Neural cell (in vitro differentiated cells): ENCODE measurements around the gene SHQ1.

Source experiments
- CTCF ChIP-seq: fragments of 450-650 bp; IDR thresholded peaks from 2 replicates; pipeline ENCODE4 v1.5.1; 2014; ENCODE audit warnings: antibody characterized with exemption, mild to moderate bottlenecking, moderate library complexity; ENCODE audit not compliant: poor library complexity, severe bottlenecking
- EP300 ChIP-seq: fragments of 450-650 bp; conservative IDR thresholded peaks from 2 replicates; pipeline ENCODE4 v1.6.1; 2014; ENCODE audit warnings: antibody characterized with exemption, mild to moderate bottlenecking, moderate library complexity; ENCODE audit not compliant: poor library complexity, severe bottlenecking
- EZH2 ChIP-seq: fragments of 200-600, 300-800 bp; shearing (Covaris generic), sonication (generic); IDR thresholded peaks from 2 replicates; pipeline ENCODE4 v1.6.1; 2014; ENCODE audit warnings: antibody characterized with exemption, low read length, borderline replicate concordance, mild to moderate bottlenecking; ENCODE audit not compliant: insufficient read depth, poor library complexity, severe bottlenecking
- POLR2AphosphoS5 ChIP-seq: IDR thresholded peaks from 2 replicates; pipeline ENCODE4 v1.6.1; 2012
- REST ChIP-seq: IDR thresholded peaks from 2 replicates; pipeline ENCODE4 v1.6.1; 2012; ENCODE audit warnings: borderline replicate concordance
- SMC3 ChIP-seq: fragments of 450-650 bp; conservative IDR thresholded peaks from 2 replicates; pipeline ENCODE4 v1.6.1; 2014; ENCODE audit warnings: antibody characterized with exemption, mild to moderate bottlenecking, moderate library complexity; ENCODE audit not compliant: poor library complexity

- TF ChIP-seq POLR2AphosphoS5, result no peak
- no peak for TF ChIP-seq REST
- no peak for TF ChIP-seq EP300
- TF ChIP-seq CTCF, result no peak
- TF ChIP-seq EZH2, result no peak
- no peak for TF ChIP-seq SMC3
Measured at GRCh38 chr3:72768936-72769335, 79.3 kb downstream of the SHQ1 start.
